Right cardiac atrium (tissue), 5 donors: ENCODE results near the gene METTL24. TPM values are rescaled to one million over a fixed set of nuclear protein-coding genes. Genes with fewer than 3 reads are reported as not detected.
"Not testable (repeated sequence)": the region's sequence is repeated elsewhere in the genome, so short reads cannot be mapped to it uniquely, and the experiment has no call there.

Source experiments
- ATAC-seq, 2 donors: fragments of 200-7000 bp; cut with Tn5 transposase; one replicate each; pipeline versions ENCODE4 v1.8.0 to v1.9.1; 2020; ENCODE audit warnings: moderate library complexity in 2 of 2, mild to moderate bottlenecking in 1 of 2
- DNase-seq, 3 donors: peaks; one replicate each; pipeline ENCODE4 v3.0.0-alpha.2; 2020
- H3K27ac ChIP-seq: one replicate; pipeline ENCODE4 v1.5.1; 2013; ENCODE audit warnings: mild to moderate bottlenecking, low read length, control low read depth, moderate library complexity
- H3K27me3 ChIP-seq: one replicate; pipeline ENCODE4 v1.6.1; 2013; ENCODE audit not compliant: control insufficient read depth, insufficient read depth
- H3K4me1 ChIP-seq: one replicate; pipeline ENCODE4 v1.6.1; 2013; ENCODE audit warnings: low read length; ENCODE audit not compliant: control insufficient read depth, insufficient read depth
- H3K4me3 ChIP-seq: one replicate; pipeline ENCODE4 v1.5.1; 2013; ENCODE audit warnings: low read length, control low read depth
- H3K9me3 ChIP-seq: one replicate; pipeline ENCODE4 v1.6.1; 2013; ENCODE audit warnings: low read length; ENCODE audit not compliant: control insufficient read depth
- WGBS: extraction: QIAGEN DNeasy Blood & Tissue Kit; methylation state at CpG from one replicate; pipeline ENCODE4 v1.1.7; 2013; 5-methylcytosine and 5-hydroxymethylcytosine counted together
- intact Hi-C, 4 donors: fragments of 100-400 bp; cut with DNase I; formaldehyde crosslinking; loops; one replicate each; pipeline versions ENCODE4 v1.11.0 to v1.14.0; 2022 to 2023
- polyA plus RNA-seq: library from polyadenylated mRNA; stranded (reverse); fragments of 200-250 nt; gene quantifications from one replicate; pipeline ENCODE4 v1.2.3, GENCODE V29; 2013
- total RNA-seq, 4 donors: library from RNA; stranded (reverse); fragmentation: NEBNext Ultra II Directional; extraction: Animal tissue kit (Norgen Biotek cat#: 25700); gene quantifications; one replicate each; pipeline ENCODE4 v1.2.1, GENCODE V29; 2021
- donor health status: healthy with polysubstance abuse.
- donor health status: DM: no; HTN: yes; CAD: no.
- donor health status: DM: no; HTN: no; CAD: no.
- donor health status: DM: no; HTN: yes; CAD: no; lungs with severe emphysema.
- donor health status: DM: yes; HTN: yes; CAD: no.

METTL24 gene
- total and polyA plus RNA-seq, 5 donors = 0.77 to 4.2 (median 3.5) TPM

GRCh38 chr6:110287462-110288341 is 70.4 kb downstream of the METTL24 start:
- WGBS = 77% methylated on average over 8 of the region's 8 CpGs
- no peaks in the 10 kb centered on the region for H3K27me3 ChIP-seq
- DNase-seq (no peak), ATAC-seq (no peak)
- intact Hi-C loops = no loop called here
- no peak overlapping the region for H3K27ac ChIP-seq
- H3K9me3 ChIP-seq = no peaks in the 10 kb centered on the region
- H3K4me3 ChIP-seq = no peak overlapping the region
- H3K4me1 ChIP-seq = no peaks in the 10 kb centered on the region

- WGBS = 78% methylated on average over 7 of the region's 7 CpGs
- Histone ChIP-seq H3K27me3 (no peaks in the 10 kb centered on the region), H3K4me1 (no peaks in the 10 kb centered on the region), H3K9me3 (no peaks in the 10 kb centered on the region), H3K27ac (no peak overlapping the region), H3K4me3 (no peak overlapping the region)
- no peak for ATAC-seq
- no peak for DNase-seq
- intact Hi-C loops = no loop called here
Observed at GRCh38 chr6:110285306-110286060, 72.7 kb downstream of the METTL24 start.

- no peak overlapping the region for H3K27ac ChIP-seq
- H3K4me3 ChIP-seq = no peak overlapping the region
- no peaks in the 10 kb centered on the region for H3K4me1 ChIP-seq
- no peaks in the 10 kb centered on the region for H3K27me3 ChIP-seq
- no peaks in the 10 kb centered on the region for H3K9me3 ChIP-seq
- DNase-seq (no peak), ATAC-seq (no peak)
- intact Hi-C loops = no loop called here
Observed at GRCh38 chr6:110284855-110285254, 73.3 kb downstream of the METTL24 start.

- WGBS = 62% methylated on average over 2 of the region's 2 CpGs
- H3K27ac ChIP-seq = no peak overlapping the region
- ATAC-seq = peak in 1 of 2 donors; percentile 38
Observed at GRCh38 chr6:110283657-110284056, 74.5 kb downstream of the METTL24 start.

GRCh38 chr6:110282412-110282811 is 75.7 kb downstream of the METTL24 start:
- no peak for DNase-seq
- intact Hi-C loops = no loop called here
- Histone ChIP-seq H3K27ac (no peak overlapping the region), H3K4me3 (no peak overlapping the region), H3K4me1 (no peaks in the 10 kb centered on the region), H3K27me3 (no peaks in the 10 kb centered on the region), H3K9me3 (no peaks in the 10 kb centered on the region)
- 88% methylated on average over 1 of the region's 1 CpG for whole genome bisulfite sequencing
- ATAC-seq = no peak

More at GRCh38 chr6:110283657-110284056, 74.5 kb downstream of the METTL24 start:
- no peak overlapping the region for H3K4me3 ChIP-seq
- intact Hi-C loops = no loop called here
- H3K27me3 ChIP-seq = no peaks in the 10 kb centered on the region
- no peak for DNase-seq
- no peaks in the 10 kb centered on the region for H3K9me3 ChIP-seq
- H3K4me1 ChIP-seq = no peaks in the 10 kb centered on the region

- no peak for ATAC-seq
- 62% methylated on average over 7 of the region's 7 CpGs for WGBS
- H3K4me3 ChIP-seq = no peak overlapping the region
- H3K27me3 ChIP-seq = no peaks in the 10 kb centered on the region
- no peak for DNase-seq
- no peaks in the 10 kb centered on the region for H3K4me1 ChIP-seq
- H3K27ac ChIP-seq = no peak overlapping the region
- no peaks in the 10 kb centered on the region for H3K9me3 ChIP-seq
- intact Hi-C loops = no loop called here
Observed at GRCh38 chr6:110277100-110277665, 81.0 kb downstream of the METTL24 start.

- H3K4me1 ChIP-seq, DNase-seq, H3K27ac ChIP-seq, H3K27me3 ChIP-seq, intact Hi-C loops, ATAC-seq, H3K9me3 ChIP-seq, H3K4me3 ChIP-seq: not testable (repeated sequence)
Observed at GRCh38 chr6:110272781-110273180, 85.4 kb downstream of the METTL24 start.

- WGBS = 89% methylated on average over 1 of the region's 1 CpG
- Histone ChIP-seq H3K4me1 (no peaks in the 10 kb centered on the region), H3K4me3 (no peak overlapping the region), H3K9me3 (no peaks in the 10 kb centered on the region), H3K27ac (no peak overlapping the region), H3K27me3 (no peaks in the 10 kb centered on the region)
- ATAC-seq = no peak
- DNase-seq = no peak
- intact Hi-C loops = no loop called here
Observed at GRCh38 chr6:110271732-110272022, 86.5 kb downstream of the METTL24 start.

GRCh38 chr6:110270165-110270564 is 88.0 kb downstream of the METTL24 start:
- Histone ChIP-seq H3K27me3 (no peaks in the 10 kb centered on the region), H3K4me3 (no peak overlapping the region), H3K4me1 (no peaks in the 10 kb centered on the region), H3K9me3 (no peaks in the 10 kb centered on the region), H3K27ac (no peak overlapping the region)
- intact Hi-C loops = no loop called here
- 79% methylated on average over 4 of the region's 4 CpGs for WGBS
- DNase-seq = no peak
- ATAC-seq = no peak

GRCh38 chr6:110269623-110270022 is 88.5 kb downstream of the METTL24 start:
- H3K4me1 ChIP-seq = no peaks in the 10 kb centered on the region
- no peaks in the 10 kb centered on the region for H3K27me3 ChIP-seq
- H3K27ac ChIP-seq = no peak overlapping the region
- ATAC-seq (no peak), DNase-seq (no peak)
- H3K9me3 ChIP-seq = no peaks in the 10 kb centered on the region
- WGBS = 81% methylated on average over 2 of the region's 2 CpGs
- intact Hi-C loops = no loop called here
- H3K4me3 ChIP-seq = no peak overlapping the region

- DNase-seq = no peak
- Histone ChIP-seq H3K4me1 (no peaks in the 10 kb centered on the region), H3K9me3 (no peaks in the 10 kb centered on the region), H3K27ac (no peak overlapping the region), H3K27me3 (no peaks in the 10 kb centered on the region), H3K4me3 (no peak overlapping the region)
- intact Hi-C loops = no loop called here
- no peak for ATAC-seq
Observed at GRCh38 chr6:110266996-110267395, 91.2 kb downstream of the METTL24 start.
